Fibroblast of lung (primary cell): Measurements from ENCODE around the gene RREB1. TPM values are rescaled to one million over a fixed set of nuclear protein-coding genes. Genes with fewer than 3 reads are reported as not detected.

ENCODE experiments used
- DNase-seq, 2 donors: peaks; one replicate each; pipeline versions ENCODE4 v3.0.0 to v3.0.0-alpha.2; 2010; ENCODE audit warnings: low read depth in 2 of 2
- H2AFZ ChIP-seq: 2 replicates; pipeline ENCODE4 v1.5.1; 2012; ENCODE audit warnings: low read length, control low read depth, inconsistent platforms
- H3K27ac ChIP-seq: 2 replicates; pipeline ENCODE4 v1.5.1; 2011; ENCODE audit warnings: low read length, control low read depth; ENCODE audit not compliant: insufficient read depth
- H3K27me3 ChIP-seq: 2 replicates; pipeline ENCODE4 v1.5.1; 2011; ENCODE audit warnings: mild to moderate bottlenecking, low read length; ENCODE audit not compliant: control insufficient read depth, insufficient read depth
- H3K36me3 ChIP-seq: 2 replicates; pipeline ENCODE4 v1.5.1; 2011; ENCODE audit warnings: low read length; ENCODE audit not compliant: control insufficient read depth, insufficient read depth
- H3K4me1 ChIP-seq: 2 replicates; pipeline ENCODE4 v1.5.1; 2011; ENCODE audit warnings: low read length; ENCODE audit not compliant: control insufficient read depth, insufficient read depth; ENCODE audit errors: extremely low read depth
- H3K4me2 ChIP-seq: 2 replicates; pipeline ENCODE4 v1.5.1; 2011; ENCODE audit warnings: low read length, control low read depth; ENCODE audit not compliant: insufficient read depth; ENCODE audit errors: extremely low read depth
- H3K4me3 ChIP-seq, 4 experiments: fragments of 200-600 bp in 1 of 4; sonication (generic) in 1 of 4; replicated peaks in 1 of 4; 2 replicates each; pipeline ENCODE4 v1.5.1; 2011 to 2016; ENCODE audit warnings: low read length in 4 of 4, low read depth in 3 of 4, mild to moderate bottlenecking in 3 of 4, control low read depth in 2 of 4, inconsistent platforms in 1 of 4, mixed read lengths in 1 of 4; ENCODE audit not compliant: insufficient read depth in 1 of 4; ENCODE audit errors: control extremely low read depth in 1 of 4
- H3K79me2 ChIP-seq: 2 replicates; pipeline ENCODE4 v1.5.1; 2012; ENCODE audit warnings: mild to moderate bottlenecking, low read length, inconsistent platforms; ENCODE audit not compliant: control insufficient read depth, insufficient read depth
- H3K9ac ChIP-seq: 2 replicates; pipeline ENCODE4 v1.5.1; 2011; ENCODE audit warnings: mild to moderate bottlenecking, low read length, control low read depth; ENCODE audit not compliant: insufficient read depth
- H3K9me3 ChIP-seq: 2 replicates; pipeline ENCODE4 v1.5.1; 2012; ENCODE audit warnings: low read depth, low read length; ENCODE audit not compliant: control insufficient read depth, insufficient read depth
- H4K20me1 ChIP-seq: 2 replicates; pipeline ENCODE4 v1.5.1; 2011; ENCODE audit warnings: low read length; ENCODE audit not compliant: control insufficient read depth, insufficient read depth; ENCODE audit errors: extremely low read depth
- CTCF ChIP-seq, 2 donors: IDR thresholded peaks in 1 of 2; conservative IDR thresholded peaks in 1 of 2; 1 replicate in 1 of 2; 2 replicates in 1 of 2; pipeline ENCODE4 v1.5.1; 2011 to 2012; ENCODE audit warnings: low read length in 2 of 2, control low read depth in 1 of 2, inconsistent platforms in 1 of 2, low read depth in 1 of 2, mild to moderate bottlenecking in 1 of 2
- EZH2 ChIP-seq: IDR thresholded peaks from 2 replicates; pipeline ENCODE4 v1.5.1; 2012; ENCODE audit warnings: low read length, control low read depth, mild to moderate bottlenecking; ENCODE audit errors: missing control alignments
- polyA plus RNA-seq, 2 donors: library from polyadenylated mRNA; depleted of rRNA in 1 of 2; stranded (reverse) in 1 of 2; unstranded in 1 of 2; fragments of >200 nt; gene quantifications; 2 replicates each; pipeline ENCODE4 v1.2.1, GENCODE V29; 2011 to 2012; ENCODE audit warnings: missing spikeins in 1 of 2
- total RNA-seq: library from RNA; depleted of rRNA; stranded (reverse); fragments of >200 nt; gene quantifications from 2 replicates; pipeline ENCODE4 v1.2.1, GENCODE V29; 2014

RREB1 gene
- total and polyA plus RNA-seq, 2 donors (not counting 1 experiment from before 2014, with no cell fraction given), result 2.4 to 18.8 TPM

DNA sequence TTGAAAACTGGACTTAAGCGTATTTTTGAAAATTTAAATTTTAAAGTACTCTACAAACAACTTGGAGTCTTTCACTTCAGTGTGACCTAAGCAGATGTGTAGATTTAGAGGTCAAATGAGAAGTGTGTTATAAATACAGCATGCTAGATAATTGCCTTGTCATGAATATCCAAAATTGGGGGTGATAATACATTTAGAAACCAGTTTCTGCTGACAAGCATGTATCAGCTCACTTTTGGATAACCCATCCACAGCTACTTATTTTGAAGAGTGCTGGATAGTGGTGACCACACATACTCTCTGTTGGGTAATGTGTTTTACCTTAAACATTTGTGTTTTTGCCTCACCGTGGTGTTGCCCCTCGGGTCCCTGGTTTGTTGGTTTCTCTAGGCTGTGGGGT is 14.9 kb downstream of the RREB1 start:
- Histone ChIP-seq H2AFZ (no peak overlapping the region), H3K79me2 (peaks cover 96% of the 10 kb centered on the region), H3K4me1 (peaks cover 2% of the 10 kb centered on the region), H3K9ac (no peak overlapping the region), H3K36me3 (peaks cover 3% of the 10 kb centered on the region), H3K9me3 (no peaks in the 10 kb centered on the region), H3K27me3 (no peaks in the 10 kb centered on the region), H4K20me1 (peaks cover 2% of the 10 kb centered on the region), H3K4me2 (no peak overlapping the region), H3K27ac (no peak overlapping the region), H3K4me3 (no peak overlapping the region)
- TF ChIP-seq CTCF (conservative IDR thresholded peaks at IDR 0.05 in 1 of 2, IDR thresholded peaks at IDR 0.05 in 1 of 2; ENCODE audit: low read depth in 1 of 2, low read length in 2 of 2) (no peak), EZH2 (no peak)
- no peak for DNase-seq

- Histone ChIP-seq H3K27ac (no peak overlapping the region), H4K20me1 (peaks cover 2% of the 10 kb centered on the region)
Measured at GRCh38 chr6:7124114-7124513, 16.4 kb downstream of the RREB1 start.

GRCh38 chr6:7124636-7125035 is 16.9 kb downstream of the RREB1 start:
- no peaks in the 10 kb centered on the region for H3K9me3 ChIP-seq
- no peak for TF ChIP-seq EZH2
- TF ChIP-seq CTCF (conservative IDR thresholded peaks at IDR 0.05 in 1 of 2, IDR thresholded peaks at IDR 0.05 in 1 of 2; ENCODE audit: low read depth in 1 of 2, low read length in 2 of 2), result no peak
- H3K79me2 ChIP-seq, result peaks cover 96% of the 10 kb centered on the region
- H3K27me3 ChIP-seq, result no peaks in the 10 kb centered on the region
- H2AFZ ChIP-seq, result no peak overlapping the region
- no peak overlapping the region for H3K4me3 ChIP-seq
- peaks cover 1% of the 10 kb centered on the region for H4K20me1 ChIP-seq
- peaks cover 2% of the 10 kb centered on the region for H3K4me1 ChIP-seq
- DNase-seq, result peak in 1 of 2 donors; percentile 33
- H3K4me2 ChIP-seq, result no peak overlapping the region
- H3K27ac ChIP-seq, result no peak overlapping the region
- H3K9ac ChIP-seq, result no peak overlapping the region
- H3K36me3 ChIP-seq, result peaks cover 2% of the 10 kb centered on the region

More at GRCh38 chr6:7124114-7124513, 16.4 kb downstream of the RREB1 start:
- TF ChIP-seq CTCF (conservative IDR thresholded peaks at IDR 0.05 in 1 of 2, IDR thresholded peaks at IDR 0.05 in 1 of 2; ENCODE audit: low read depth in 1 of 2, low read length in 2 of 2) (no peak), EZH2 (no peak)
- H3K9me3 ChIP-seq, result no peaks in the 10 kb centered on the region
- H3K36me3 ChIP-seq, result peaks cover 3% of the 10 kb centered on the region
- no peak overlapping the region for H3K4me3 ChIP-seq
- H3K4me1 ChIP-seq, result peaks cover 2% of the 10 kb centered on the region
- no peak for DNase-seq
- no peak overlapping the region for H3K9ac ChIP-seq
- peaks cover 96% of the 10 kb centered on the region for H3K79me2 ChIP-seq
- H3K4me2 ChIP-seq, result no peak overlapping the region
- H3K27me3 ChIP-seq, result no peaks in the 10 kb centered on the region
- no peak overlapping the region for H2AFZ ChIP-seq
